ENCODE data around the gene DCAF7.

DNA sequence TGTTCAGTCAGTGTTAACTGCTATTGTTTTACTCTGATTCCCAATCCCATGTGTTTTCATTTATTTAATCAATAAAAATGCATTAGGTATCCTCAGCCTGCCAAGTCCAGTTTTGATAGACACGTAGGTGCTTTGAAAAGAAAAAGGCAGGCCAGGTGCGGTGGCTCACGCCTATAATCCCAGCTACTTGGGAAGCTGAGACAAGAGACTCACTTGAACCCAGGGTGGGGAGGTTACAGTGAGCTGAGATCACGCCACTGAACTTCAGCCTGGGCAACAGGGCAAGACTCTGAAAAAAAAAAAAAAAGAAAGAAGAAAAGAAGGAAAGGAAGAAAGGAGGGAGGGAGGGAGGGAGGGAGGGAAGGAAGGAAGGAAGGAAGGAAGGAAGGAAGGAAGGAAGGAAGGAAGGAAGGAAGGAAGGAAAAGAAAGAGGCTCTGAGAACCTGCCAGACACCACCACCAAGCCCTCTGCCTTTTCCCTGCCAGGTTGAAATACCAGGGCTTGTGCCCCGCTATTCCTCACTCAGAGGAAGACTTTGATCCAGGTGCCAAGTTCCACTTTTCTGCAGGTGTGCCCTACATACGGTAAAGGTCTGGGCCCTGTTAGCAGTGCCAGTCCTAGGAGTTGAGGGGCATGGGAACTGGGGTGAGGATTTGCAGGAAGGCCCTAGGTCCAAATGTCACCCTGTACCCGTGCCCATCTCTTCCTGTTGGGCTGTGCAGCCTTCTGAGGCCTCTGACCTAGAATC lies 37.2 kb upstream of the DCAF7 start:
- TF ChIP-seq SUZ12 (IDR thresholded peaks at IDR 0.05; ENCODE audit: extremely low read depth, insufficient read depth, insufficient read length) (no peak), YY1 (IDR thresholded peaks at IDR 0.05; ENCODE audit: insufficient read depth, insufficient read length) (no peak), ZNF274 (IDR thresholded peaks at IDR 0.05; ENCODE audit: low read depth, low read length) (no peak)

Measured in NT2/D1 (cell line).